ENCODE measurements around the gene AKT1S1. TPM values are rescaled to one million over a fixed set of nuclear protein-coding genes. Genes with fewer than 3 reads are reported as not detected.

AKT1S1 gene
- total RNA-seq, 1 donor from 2014 or later = 52.0 TPM

DNA sequence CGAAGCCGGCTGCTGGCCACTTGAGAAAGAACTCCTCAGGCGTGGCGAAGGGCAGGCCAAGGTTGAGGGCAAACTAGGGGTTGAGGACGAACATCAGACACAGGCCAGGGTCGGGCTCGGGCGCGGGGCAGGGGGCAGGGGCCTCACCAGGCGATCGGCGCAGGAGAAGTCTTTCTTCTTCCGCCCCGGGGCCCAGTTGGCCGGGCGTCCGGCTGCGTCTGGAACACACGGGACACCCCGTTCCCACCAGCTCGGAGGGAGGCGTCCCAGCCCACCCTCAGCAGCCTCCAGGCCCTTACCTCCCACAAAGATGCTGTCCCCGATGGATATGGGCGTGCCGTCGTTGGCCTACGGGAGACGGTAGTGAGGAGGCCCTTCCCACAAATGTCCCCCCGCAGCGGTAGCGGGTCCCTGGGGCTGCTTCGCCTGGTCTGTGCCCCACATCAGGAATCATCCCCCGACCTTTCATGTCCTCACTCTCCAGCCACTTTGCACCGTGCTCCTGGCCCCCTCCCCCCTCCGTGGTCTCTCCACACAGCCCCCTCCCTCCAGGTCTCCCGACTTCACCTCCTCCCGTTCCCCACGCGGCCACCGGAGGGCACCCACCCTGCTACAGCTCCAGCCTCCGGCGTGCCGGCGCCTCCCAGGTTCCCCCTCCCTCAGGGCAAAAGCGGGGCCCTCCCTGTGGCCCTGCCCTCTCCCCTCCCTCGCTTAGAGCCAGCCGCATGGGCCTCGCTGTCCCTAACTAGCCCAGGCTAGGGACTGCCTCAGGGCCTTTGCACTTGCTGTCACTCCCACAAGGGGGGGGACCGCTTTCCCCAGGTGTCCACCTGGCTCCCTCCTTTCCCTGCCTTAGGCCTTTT is 14.5 kb downstream of the AKT1S1 start:
- no peaks in the 10 kb centered on the region for H3K9me3 Mint-ChIP-seq (ENCODE audit: low read depth)
- no peaks in the 10 kb centered on the region for H3K27me3 Mint-ChIP-seq (ENCODE audit: low read depth)
- H3K4me3 Mint-ChIP-seq (ENCODE audit: unreplicated experiment) = no peak overlapping the region
- H3K36me3 Mint-ChIP-seq (ENCODE audit: low read depth) = peaks cover 15% of the 10 kb centered on the region
- peak; percentile 60 for TF ChIP-seq CTCF (IDR thresholded peaks at IDR 0.05)
- H3K27ac Mint-ChIP-seq (ENCODE audit: unreplicated experiment) = no peak overlapping the region
- peaks cover 31% of the 10 kb centered on the region for H3K4me1 Mint-ChIP-seq (ENCODE audit: low read depth)
- DNase-seq (ENCODE audit: low spot score) = no peak

DNA sequence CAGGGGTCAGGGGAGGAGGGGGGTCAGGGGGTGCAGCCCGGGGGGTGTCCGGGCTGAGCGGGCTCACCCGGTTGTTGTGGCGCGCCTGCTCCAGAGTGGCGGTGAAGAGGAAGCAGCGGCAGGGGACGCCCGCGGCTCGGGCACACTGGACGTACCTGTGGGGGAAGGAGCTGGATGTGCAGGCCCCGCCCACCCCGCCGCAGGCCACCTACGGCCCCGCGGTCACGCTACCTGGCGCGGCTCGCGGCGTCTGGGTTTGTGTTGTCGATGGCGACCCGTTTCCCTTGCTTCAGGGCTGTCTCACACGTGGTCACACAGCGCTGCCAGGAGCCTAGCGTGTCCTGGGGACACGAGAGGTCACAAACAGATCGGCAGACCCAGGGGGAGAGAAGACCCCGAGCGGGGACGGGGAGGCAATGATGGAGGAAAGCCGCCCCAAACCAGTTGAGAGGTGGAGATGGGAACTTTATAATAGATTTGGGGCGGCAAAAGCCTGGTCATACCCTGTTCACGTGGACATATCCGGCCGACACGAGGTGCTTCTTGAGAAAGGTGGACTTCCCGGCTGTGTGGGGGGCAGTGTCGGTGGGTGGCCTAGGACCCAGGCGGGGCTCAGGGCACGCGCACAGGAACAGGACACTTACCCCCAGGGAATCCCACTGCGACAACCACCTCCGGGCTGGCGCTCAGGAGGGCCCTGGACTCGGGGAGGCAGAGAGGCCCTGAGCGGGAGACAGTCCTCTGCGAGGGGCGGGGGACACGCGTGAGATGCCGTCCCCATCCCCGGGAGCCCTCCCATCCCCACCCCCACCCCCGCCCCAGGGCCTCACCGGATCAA is 15.4 kb downstream of the AKT1S1 start:
- no peaks in the 10 kb centered on the region for H3K9me3 Mint-ChIP-seq (ENCODE audit: low read depth)
- no peak overlapping the region for H3K27ac Mint-ChIP-seq (ENCODE audit: unreplicated experiment)
- no peak overlapping the region for H3K4me3 Mint-ChIP-seq (ENCODE audit: unreplicated experiment)
- DNase-seq (ENCODE audit: low spot score) = no peak
- peaks cover 28% of the 10 kb centered on the region for H3K4me1 Mint-ChIP-seq (ENCODE audit: low read depth)
- no peaks in the 10 kb centered on the region for H3K27me3 Mint-ChIP-seq (ENCODE audit: low read depth)
- no peak for TF ChIP-seq CTCF (IDR thresholded peaks at IDR 0.05)
- peaks cover 15% of the 10 kb centered on the region for H3K36me3 Mint-ChIP-seq (ENCODE audit: low read depth)

DNA sequence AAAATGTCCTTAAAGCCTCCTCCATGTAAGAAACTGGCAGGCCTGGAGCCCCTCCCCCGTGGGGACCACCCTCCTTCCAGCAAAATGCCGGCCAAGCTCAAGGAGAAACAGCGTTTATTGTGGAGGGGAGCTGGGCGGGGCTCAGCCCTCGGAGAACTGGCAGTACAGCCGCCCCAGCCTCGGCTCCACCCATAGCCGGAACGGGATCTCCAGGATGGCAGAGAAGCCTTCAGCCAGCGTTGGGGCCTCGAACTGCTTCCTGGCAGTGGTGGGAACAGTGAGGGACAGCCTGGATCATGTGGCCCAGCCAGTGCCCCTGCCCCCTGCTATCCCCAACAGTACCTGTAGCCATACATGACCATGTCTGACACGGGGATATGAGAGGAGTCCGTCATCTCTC is 16.0 kb downstream of the AKT1S1 start:
- DNase-seq (ENCODE audit: low spot score) = no peak
- Mint-ChIP-seq H3K27ac (ENCODE audit: unreplicated experiment) (peak overlapping the region; percentile 51), H3K9me3 (ENCODE audit: low read depth) (no peaks in the 10 kb centered on the region), H3K4me1 (ENCODE audit: low read depth) (peaks cover 21% of the 10 kb centered on the region), H3K36me3 (ENCODE audit: low read depth) (peaks cover 16% of the 10 kb centered on the region), H3K27me3 (ENCODE audit: low read depth) (no peaks in the 10 kb centered on the region), H3K4me3 (ENCODE audit: unreplicated experiment) (no peak overlapping the region)
- TF ChIP-seq CTCF (IDR thresholded peaks at IDR 0.05) = no peak

- H3K4me1 Mint-ChIP-seq (ENCODE audit: low read depth) = peaks cover 15% of the 10 kb centered on the region
- H3K4me3 Mint-ChIP-seq (ENCODE audit: unreplicated experiment) = no peak overlapping the region
- no peaks in the 10 kb centered on the region for H3K9me3 Mint-ChIP-seq (ENCODE audit: low read depth)
- TF ChIP-seq CTCF (IDR thresholded peaks at IDR 0.05) = no peak
- DNase-seq (ENCODE audit: low spot score) = no peak
- peaks cover 18% of the 10 kb centered on the region for H3K36me3 Mint-ChIP-seq (ENCODE audit: low read depth)
- H3K27me3 Mint-ChIP-seq (ENCODE audit: low read depth) = no peaks in the 10 kb centered on the region
- peak overlapping the region; percentile 8 for H3K27ac Mint-ChIP-seq (ENCODE audit: unreplicated experiment)
Measured at GRCh38 chr19:49860336-49861102, 16.6 kb downstream of the AKT1S1 start.
